PFSK-1 (cell line): Measurements from ENCODE around the gene C16orf54.

ENCODE experiments used
- POLR2AphosphoS5 ChIP-seq: IDR thresholded peaks from 2 replicates; pipeline ENCODE4 v1.6.1; 2012; ENCODE audit warnings: low read depth, mild to moderate bottlenecking, control low read depth, low read length, moderate library complexity
- REST ChIP-seq, 2 experiments: IDR thresholded peaks; 2 replicates each; pipeline versions ENCODE4 v1.6.1 to v1.8.0; 2011 to 2012; ENCODE audit warnings: low read depth in 2 of 2, low read length in 2 of 2, control low read depth in 1 of 2, inconsistent platforms in 1 of 2, mild to moderate bottlenecking in 1 of 2, moderate library complexity in 1 of 2; ENCODE audit not compliant: insufficient read depth in 1 of 2
- SIN3A ChIP-seq: IDR thresholded peaks from 2 replicates; pipeline ENCODE4 v1.6.1; 2012; ENCODE audit warnings: mild to moderate bottlenecking, low read length, moderate library complexity, borderline replicate concordance; ENCODE audit not compliant: insufficient read depth
- TAF1 ChIP-seq: IDR thresholded peaks from 2 replicates; pipeline ENCODE4 v1.6.1; 2012; ENCODE audit warnings: low read length, control low read depth, borderline replicate concordance; ENCODE audit not compliant: insufficient read depth

DNA sequence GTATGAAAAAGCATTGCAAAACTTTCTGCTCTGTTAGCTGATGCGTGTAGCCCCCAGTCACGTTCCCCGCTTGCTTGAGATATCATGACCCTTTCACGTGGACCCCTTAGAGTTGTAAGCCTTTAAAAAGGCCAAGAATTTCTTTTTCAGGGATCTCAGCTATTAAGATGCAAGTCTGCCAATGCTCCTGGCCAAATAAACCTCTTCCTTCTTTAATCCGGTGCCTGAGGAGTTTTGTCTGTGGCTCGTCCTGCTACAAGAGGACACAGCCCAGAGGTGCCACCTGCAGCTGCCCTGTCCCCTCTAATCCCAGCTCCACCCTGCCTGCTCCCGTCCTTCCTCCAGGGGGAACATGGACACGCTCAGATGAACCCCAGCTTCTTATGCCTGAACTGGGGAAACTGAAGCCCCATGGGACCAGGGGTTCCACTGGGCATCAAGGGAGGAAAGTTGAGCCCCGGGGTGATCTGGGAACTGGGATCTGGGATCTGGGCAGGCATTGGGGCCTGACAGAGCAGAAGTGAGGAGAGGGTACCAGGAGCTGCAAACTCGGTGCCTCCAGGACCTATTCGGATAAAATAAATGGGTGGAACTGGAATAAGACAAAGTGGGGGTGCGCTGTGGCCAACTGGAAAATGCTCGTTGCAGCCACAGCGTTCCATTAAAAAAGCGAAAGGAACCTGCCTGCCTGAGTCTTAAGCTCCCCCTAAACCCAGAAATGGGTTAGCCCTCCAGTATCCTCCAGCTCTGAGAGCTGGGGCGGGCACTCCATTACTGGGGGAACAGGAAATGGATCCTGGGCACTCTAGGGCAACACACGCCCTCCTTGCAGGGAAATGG is 47.1 kb downstream of the C16orf54 start:
- no peak for TF ChIP-seq REST (IDR thresholded peaks at IDR 0.05; ENCODE audit: insufficient read depth in 1 of 2, low read depth in 2 of 2, low read length in 2 of 2)
- no peak for TF ChIP-seq TAF1
- no peak for TF ChIP-seq POLR2AphosphoS5
- TF ChIP-seq SIN3A = no peak
